DND-41 (cell line): ENCODE data around the gene SLC31A1.

Experiments
- ATAC-seq: fragments of 200-7000 bp; cut with Tn5 transposase; 3 replicates; pipeline ENCODE4 v1.9.1; 2021; ENCODE audit warnings: low read depth; ENCODE audit not compliant: insufficient read depth
- DNase-seq: peaks from one replicate; pipeline ENCODE4 v3.0.0-alpha.2; 2020
- H2AFZ ChIP-seq: 2 replicates; pipeline ENCODE4 v1.6.0; 2012; ENCODE audit warnings: low read depth, low read length
- H3K27ac ChIP-seq: 2 replicates; pipeline ENCODE4 v1.5.1; 2012; ENCODE audit warnings: low read length, inconsistent platforms
- H3K27me3 ChIP-seq: fragments of 200-600 bp; sonication (generic); 2 replicates; pipeline ENCODE4 v1.6.0; 2012; ENCODE audit warnings: low read length, mild to moderate bottlenecking, inconsistent platforms; ENCODE audit not compliant: insufficient read depth, poor library complexity
- H3K36me3 ChIP-seq: 2 replicates; pipeline ENCODE4 v1.5.1; 2012; ENCODE audit warnings: low read length, inconsistent platforms; ENCODE audit not compliant: insufficient read depth
- H3K4me1 ChIP-seq: 2 replicates; pipeline ENCODE4 v1.5.1; 2012; ENCODE audit warnings: mild to moderate bottlenecking, low read length; ENCODE audit not compliant: insufficient read depth
- H3K4me2 ChIP-seq: 2 replicates; pipeline ENCODE4 v1.6.0; 2012; ENCODE audit warnings: mild to moderate bottlenecking, moderate library complexity, low read length, inconsistent platforms; ENCODE audit not compliant: insufficient read depth
- H3K4me3 ChIP-seq, 2 experiments: fragments of 200-600 bp in 1 of 2; shearing (Covaris generic) in 1 of 2; 2 replicates each; pipeline ENCODE4 v1.5.1; 2012 to 2016; ENCODE audit warnings: inconsistent platforms in 2 of 2, low read length in 2 of 2, mild to moderate bottlenecking in 2 of 2, low read depth in 1 of 2, moderate library complexity in 1 of 2
- H3K79me2 ChIP-seq: 2 replicates; pipeline ENCODE4 v1.6.0; 2012; ENCODE audit warnings: low read length, inconsistent platforms; ENCODE audit not compliant: insufficient read depth
- H3K9ac ChIP-seq: 2 replicates; pipeline ENCODE4 v1.6.0; 2012; ENCODE audit warnings: low read depth, mild to moderate bottlenecking, inconsistent platforms, low read length, moderate library complexity
- H3K9me3 ChIP-seq: 2 replicates; pipeline ENCODE4 v1.5.1; 2012; ENCODE audit warnings: low read length, moderate library complexity, mild to moderate bottlenecking, inconsistent platforms; ENCODE audit not compliant: insufficient read depth, severe bottlenecking
- H4K20me1 ChIP-seq: 2 replicates; pipeline ENCODE4 v1.6.0; 2012; ENCODE audit warnings: low read length; ENCODE audit not compliant: insufficient read depth
- EZH2 ChIP-seq: IDR thresholded peaks from 3 replicates; pipeline ENCODE4 v1.6.1; 2012; ENCODE audit warnings: borderline replicate concordance, low read depth, mild to moderate bottlenecking, moderate library complexity, low read length, inconsistent platforms; ENCODE audit not compliant: severe bottlenecking
- TF ChIP-seq, protein P1 (sequence below): IDR thresholded peaks from 2 replicates; pipeline ENCODE4 v1.5.1; 2012; ENCODE audit warnings: borderline replicate concordance, low read length, moderate library complexity, mild to moderate bottlenecking; ENCODE audit not compliant: poor library complexity, severe bottlenecking; ENCODE audit errors: extremely low read depth

The SLC31A1 gene

DNA sequence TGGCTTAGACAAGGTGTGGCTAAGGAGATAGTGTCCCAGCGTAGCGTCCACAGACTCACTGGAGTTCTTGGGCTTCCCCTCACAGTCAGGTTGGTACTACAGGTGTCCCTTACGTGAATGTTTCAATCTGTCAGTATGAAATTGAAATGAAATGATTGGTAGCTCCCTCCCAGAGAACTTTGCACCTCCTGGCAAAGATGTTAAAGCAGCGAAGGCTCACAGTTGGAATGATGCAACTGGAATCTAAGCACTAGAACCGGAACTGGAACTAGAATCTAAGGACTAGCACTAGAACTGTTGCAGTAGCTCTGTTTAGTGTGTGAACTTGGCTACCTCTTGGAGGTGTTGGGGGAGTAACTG is 1.1 kb downstream of the SLC31A1 start:
- Histone ChIP-seq H3K4me1 (peaks cover 44% of the 10 kb centered on the region), H3K9ac (peak overlapping the region; percentile 70), H3K27ac (no peak overlapping the region; the same call in 1 of the 2 replicates), H3K4me2 (peak overlapping the region; percentile 79), H3K79me2 (peaks cover 54% of the 10 kb centered on the region), H4K20me1 (peaks cover 3% of the 10 kb centered on the region; the same call in 1 of the 2 replicates), H2AFZ (no peak overlapping the region), H3K9me3 (no peaks in the 10 kb centered on the region), H3K36me3 (peaks cover 5% of the 10 kb centered on the region; the same call in 1 of the 2 replicates), H3K27me3 (no peaks in the 10 kb centered on the region), H3K4me3 (peak overlapping the region; percentile 36 to 86; a peak in 3 of 4 replicates)
- no peak for TF ChIP-seq EZH2
- TF ChIP-seq, protein P1, sequence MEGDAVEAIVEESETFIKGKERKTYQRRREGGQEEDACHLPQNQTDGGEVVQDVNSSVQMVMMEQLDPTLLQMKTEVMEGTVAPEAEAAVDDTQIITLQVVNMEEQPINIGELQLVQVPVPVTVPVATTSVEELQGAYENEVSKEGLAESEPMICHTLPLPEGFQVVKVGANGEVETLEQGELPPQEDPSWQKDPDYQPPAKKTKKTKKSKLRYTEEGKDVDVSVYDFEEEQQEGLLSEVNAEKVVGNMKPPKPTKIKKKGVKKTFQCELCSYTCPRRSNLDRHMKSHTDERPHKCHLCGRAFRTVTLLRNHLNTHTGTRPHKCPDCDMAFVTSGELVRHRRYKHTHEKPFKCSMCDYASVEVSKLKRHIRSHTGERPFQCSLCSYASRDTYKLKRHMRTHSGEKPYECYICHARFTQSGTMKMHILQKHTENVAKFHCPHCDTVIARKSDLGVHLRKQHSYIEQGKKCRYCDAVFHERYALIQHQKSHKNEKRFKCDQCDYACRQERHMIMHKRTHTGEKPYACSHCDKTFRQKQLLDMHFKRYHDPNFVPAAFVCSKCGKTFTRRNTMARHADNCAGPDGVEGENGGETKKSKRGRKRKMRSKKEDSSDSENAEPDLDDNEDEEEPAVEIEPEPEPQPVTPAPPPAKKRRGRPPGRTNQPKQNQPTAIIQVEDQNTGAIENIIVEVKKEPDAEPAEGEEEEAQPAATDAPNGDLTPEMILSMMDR = no peak
- no peak for ATAC-seq
- DNase-seq = no peak

DNA sequence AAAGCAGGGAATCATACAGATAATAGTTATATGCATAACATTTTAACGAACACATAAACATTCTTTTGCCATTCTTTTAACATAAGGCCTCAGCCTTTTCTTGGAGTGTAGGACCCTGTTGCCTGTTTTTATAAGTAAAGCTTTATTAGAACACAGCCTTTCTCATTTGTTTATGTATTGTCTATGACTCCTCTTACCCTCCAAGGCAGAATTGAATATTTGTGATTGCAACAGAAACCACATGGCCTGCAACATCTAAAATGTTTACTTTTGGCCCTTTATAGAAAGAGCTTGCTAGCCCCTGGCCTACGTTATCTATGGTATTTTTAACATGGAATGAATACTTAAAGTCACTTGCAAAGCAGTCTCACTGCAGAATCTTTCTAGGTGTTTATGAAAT is 2.6 kb downstream of the SLC31A1 start:
- Histone ChIP-seq H3K9ac (no peak overlapping the region), H3K4me1 (peaks cover 45% of the 10 kb centered on the region), H4K20me1 (peaks cover 2% of the 10 kb centered on the region; the same call in 1 of the 2 replicates), H3K4me2 (peak overlapping the region; percentile 12; the same call in 1 of the 2 replicates), H3K27me3 (no peaks in the 10 kb centered on the region), H2AFZ (no peak overlapping the region), H3K79me2 (peaks cover 39% of the 10 kb centered on the region), H3K36me3 (peaks cover 3% of the 10 kb centered on the region; the same call in 1 of the 2 replicates), H3K9me3 (no peaks in the 10 kb centered on the region), H3K27ac (no peak overlapping the region), H3K4me3 (no peak overlapping the region)
- no peak for ATAC-seq
- no peak for TF ChIP-seq EZH2
- TF ChIP-seq, protein P1 = no peak
- no peak for DNase-seq

- TF ChIP-seq EZH2 = no peak
- TF ChIP-seq, protein P1 = no peak
- no peak for ATAC-seq
- DNase-seq = no peak
- Histone ChIP-seq H3K4me2 (no peak overlapping the region), H3K27ac (no peak overlapping the region), H3K36me3 (no peaks in the 10 kb centered on the region), H3K9ac (no peak overlapping the region), H3K79me2 (peaks cover 7% of the 10 kb centered on the region; the same call in 1 of the 2 replicates), H4K20me1 (no peaks in the 10 kb centered on the region), H2AFZ (no peak overlapping the region), H3K4me1 (peaks cover 21% of the 10 kb centered on the region), H3K4me3 (no peak overlapping the region), H3K9me3 (no peaks in the 10 kb centered on the region), H3K27me3 (no peaks in the 10 kb centered on the region)
Observed at GRCh38 chr9:113227436-113227835, 6.1 kb downstream of the SLC31A1 start.
